AG04449 (cell line): ENCODE data around the gene PIP5K1B.

Experiments used
- CTCF ChIA-PET: fragments of 350-600 bp; formaldehyde crosslinking; extraction: SDS; loops from one replicate; lab custom pipeline; 2021; ENCODE audit warnings: antibody characterized with exemption; lab: Yijun Ruan, JAX
- POLR2A ChIA-PET: fragments of 400-600, 350-600 bp; formaldehyde crosslinking; extraction: SDS; loops from one replicate; lab custom pipeline; 2020; ENCODE audit warnings: antibody characterized with exemption, inconsistent platforms; lab: Yijun Ruan, JAX
- DNase-seq: peaks from one replicate; pipeline ENCODE4 v3.0.0-alpha.2; 2010; ENCODE audit warnings: low read depth, low spot score
- H3K4me3 ChIP-seq: 2 replicates; pipeline ENCODE4 v1.5.1; 2011; ENCODE audit warnings: low read depth, mild to moderate bottlenecking, control low read depth, low read length
- TF ChIP-seq, protein P1 (sequence below): IDR thresholded peaks from one replicate; pipeline ENCODE4 v1.5.1; 2011; ENCODE audit warnings: mild to moderate bottlenecking, moderate library complexity, low read length, control low read depth, inconsistent platforms; ENCODE audit not compliant: insufficient read depth; ENCODE audit errors: missing control alignments

Gene PIP5K1B

DNA sequence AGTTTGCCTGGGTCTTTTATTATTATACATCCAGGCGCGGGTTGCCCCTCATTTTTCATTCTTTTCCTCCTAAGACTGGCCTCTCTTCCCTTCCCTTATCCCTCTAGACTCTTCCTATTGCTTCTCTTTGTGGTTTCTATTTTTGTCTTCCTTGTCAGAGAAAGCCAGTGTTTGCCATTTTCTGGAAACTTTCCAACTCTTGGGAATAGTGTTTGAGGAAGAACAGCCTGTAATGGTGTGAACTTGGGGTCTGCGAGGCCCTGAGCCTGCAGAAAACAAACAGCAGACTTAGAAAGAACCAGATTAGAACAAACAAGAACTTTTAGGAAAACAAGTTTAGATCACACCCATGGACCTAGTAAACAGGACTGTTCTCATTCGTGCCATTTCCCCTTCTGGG lies 293.3 kb downstream of the PIP5K1B start:
- TF ChIP-seq, protein P1, sequence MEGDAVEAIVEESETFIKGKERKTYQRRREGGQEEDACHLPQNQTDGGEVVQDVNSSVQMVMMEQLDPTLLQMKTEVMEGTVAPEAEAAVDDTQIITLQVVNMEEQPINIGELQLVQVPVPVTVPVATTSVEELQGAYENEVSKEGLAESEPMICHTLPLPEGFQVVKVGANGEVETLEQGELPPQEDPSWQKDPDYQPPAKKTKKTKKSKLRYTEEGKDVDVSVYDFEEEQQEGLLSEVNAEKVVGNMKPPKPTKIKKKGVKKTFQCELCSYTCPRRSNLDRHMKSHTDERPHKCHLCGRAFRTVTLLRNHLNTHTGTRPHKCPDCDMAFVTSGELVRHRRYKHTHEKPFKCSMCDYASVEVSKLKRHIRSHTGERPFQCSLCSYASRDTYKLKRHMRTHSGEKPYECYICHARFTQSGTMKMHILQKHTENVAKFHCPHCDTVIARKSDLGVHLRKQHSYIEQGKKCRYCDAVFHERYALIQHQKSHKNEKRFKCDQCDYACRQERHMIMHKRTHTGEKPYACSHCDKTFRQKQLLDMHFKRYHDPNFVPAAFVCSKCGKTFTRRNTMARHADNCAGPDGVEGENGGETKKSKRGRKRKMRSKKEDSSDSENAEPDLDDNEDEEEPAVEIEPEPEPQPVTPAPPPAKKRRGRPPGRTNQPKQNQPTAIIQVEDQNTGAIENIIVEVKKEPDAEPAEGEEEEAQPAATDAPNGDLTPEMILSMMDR = no peak
- ChIA-PET CTCF (interaction anchor here (1.0 to 2.2 kb wide), 4 partner anchors 31 to 416 kb away, joined by 3 to 6 read pairs (median 4); no protein-coding TSS in a partner anchor), POLR2A (no interaction called here)
- H3K4me3 ChIP-seq = no peak overlapping the region
- no peak for DNase-seq

DNA sequence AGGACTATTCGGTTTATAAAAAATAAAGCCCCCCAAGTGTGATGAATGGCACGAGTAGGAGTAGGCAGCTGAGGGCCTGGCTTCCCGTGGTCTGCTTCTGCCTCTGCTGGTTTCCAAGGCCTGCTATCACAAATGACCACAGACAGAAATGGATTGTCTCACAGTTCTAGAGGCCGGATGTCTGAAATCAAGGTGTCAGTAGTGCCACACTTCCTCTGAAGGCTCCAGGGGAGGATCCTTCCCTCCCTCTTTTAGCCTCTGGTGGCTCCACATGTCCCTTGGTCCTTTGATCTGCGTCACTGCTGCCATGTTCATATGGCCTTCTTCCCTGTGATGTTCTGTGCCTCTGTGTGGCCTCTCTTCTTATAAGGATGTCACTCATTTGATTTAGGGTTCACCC lies 293.8 kb downstream of the PIP5K1B start:
- POLR2A ChIA-PET = no interaction called here
- no peak overlapping the region for H3K4me3 ChIP-seq
- TF ChIP-seq, protein P1 = no peak
- CTCF ChIA-PET = interaction anchor here (0.8 to 2.2 kb wide), 8 partner anchors 8 to 416 kb away, joined by 3 to 22 read pairs (median 5); no protein-coding TSS in a partner anchor
- no peak for DNase-seq

DNA sequence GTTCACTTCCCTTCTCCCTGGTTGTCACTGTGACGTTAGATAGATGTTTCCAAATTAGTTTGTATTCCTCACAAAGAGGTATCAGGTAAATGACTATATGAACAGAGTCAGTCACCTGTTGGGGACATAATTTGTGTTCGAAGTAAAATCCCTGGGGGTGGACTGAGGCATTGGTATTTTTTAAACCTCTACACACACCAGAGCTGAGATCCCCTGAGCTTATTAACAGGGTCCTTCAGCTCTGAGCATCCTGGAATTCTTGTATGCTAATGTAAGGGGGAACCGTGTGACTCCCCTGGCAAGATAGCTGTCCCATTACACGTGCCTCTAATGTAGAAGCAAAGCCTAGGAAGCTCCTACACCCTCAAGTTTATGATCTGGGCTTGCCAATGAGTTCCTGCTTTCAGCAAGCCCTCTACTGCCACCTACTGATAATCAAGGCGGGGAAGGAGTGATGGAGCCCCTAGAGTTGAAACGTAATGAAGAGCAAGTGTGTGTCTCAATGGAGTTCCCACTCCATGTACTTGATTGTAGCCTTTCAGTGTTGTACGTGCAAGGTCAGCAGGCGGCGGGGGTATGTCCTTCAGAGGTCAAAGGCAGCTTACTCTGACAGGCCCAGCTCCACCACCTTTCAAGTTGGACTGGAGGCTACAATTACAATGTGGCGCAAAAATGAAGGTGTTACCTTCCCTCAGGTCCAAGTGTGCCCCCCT lies 294.5 kb downstream of the PIP5K1B start:
- ChIA-PET CTCF (interaction anchor here (0.6 to 1.8 kb wide), 13 partner anchors 9 to 416 kb away, joined by 3 to 22 read pairs (median 3); no protein-coding TSS in a partner anchor), POLR2A (no interaction called here)
- H3K4me3 ChIP-seq = no peak overlapping the region
- TF ChIP-seq, protein P1 = peak; percentile 82
- DNase-seq = peak; percentile 12

DNA sequence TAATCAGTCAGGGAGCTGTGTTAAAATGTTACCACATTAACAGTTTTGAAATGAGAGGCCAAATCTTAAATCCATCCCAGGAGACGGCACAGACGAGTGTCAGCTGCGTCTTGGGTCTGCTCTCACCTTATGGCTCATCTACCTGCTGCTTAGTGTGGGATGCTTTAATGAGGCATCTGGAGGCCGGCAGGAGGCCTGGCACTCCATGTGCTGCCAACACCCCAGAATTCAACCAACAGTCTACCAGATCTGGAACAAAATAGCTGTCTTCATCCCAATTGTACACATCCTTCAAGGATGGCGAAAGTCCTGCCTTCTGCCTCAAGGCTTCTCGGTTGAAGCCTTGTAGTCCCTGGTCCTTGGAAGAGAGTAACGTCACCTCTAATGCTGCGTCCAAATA lies 296.9 kb downstream of the PIP5K1B start:
- CTCF ChIA-PET = interaction anchor here (1.1 to 2.1 kb wide), 3 partner anchors 8 to 418 kb away, joined by 4 to 16 read pairs (median 5); no protein-coding TSS in a partner anchor
- POLR2A ChIA-PET = interaction anchor here (0.5 kb wide), 1 partner anchor 417 kb away, joined by 3 read pairs; no protein-coding TSS in a partner anchor
- TF ChIP-seq, protein P1 = no peak
- H3K4me3 ChIP-seq = no peak overlapping the region
- no peak for DNase-seq

DNA sequence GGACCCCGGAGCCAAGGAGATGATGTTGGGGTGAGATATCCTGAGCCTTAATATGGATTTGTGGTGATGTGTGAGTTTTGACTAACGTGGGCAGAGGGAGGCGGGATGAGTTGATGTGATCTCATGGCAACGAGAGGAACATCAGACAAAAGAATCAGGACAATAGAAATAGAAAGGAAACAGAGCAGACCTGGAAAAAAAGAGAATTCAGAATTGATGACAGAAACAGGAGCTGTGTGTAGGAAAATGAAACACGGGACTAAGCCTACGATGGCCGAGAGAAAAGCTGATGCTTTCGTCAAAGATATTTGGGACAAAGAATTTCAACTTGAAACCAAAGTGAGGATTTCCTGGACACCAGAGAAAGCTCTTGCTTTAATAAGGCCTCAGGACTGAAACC lies 298.0 kb downstream of the PIP5K1B start:
- POLR2A ChIA-PET = interaction anchor here (0.7 kb wide), 1 partner anchor 56 kb away, joined by 3 read pairs; no protein-coding TSS in a partner anchor
- DNase-seq = no peak
- TF ChIP-seq, protein P1 = no peak
- no peak overlapping the region for H3K4me3 ChIP-seq
- CTCF ChIA-PET = interaction anchor here (1.1 to 2.1 kb wide), 3 partner anchors 9 to 420 kb away, joined by 4 to 16 read pairs (median 5); no protein-coding TSS in a partner anchor

DNA sequence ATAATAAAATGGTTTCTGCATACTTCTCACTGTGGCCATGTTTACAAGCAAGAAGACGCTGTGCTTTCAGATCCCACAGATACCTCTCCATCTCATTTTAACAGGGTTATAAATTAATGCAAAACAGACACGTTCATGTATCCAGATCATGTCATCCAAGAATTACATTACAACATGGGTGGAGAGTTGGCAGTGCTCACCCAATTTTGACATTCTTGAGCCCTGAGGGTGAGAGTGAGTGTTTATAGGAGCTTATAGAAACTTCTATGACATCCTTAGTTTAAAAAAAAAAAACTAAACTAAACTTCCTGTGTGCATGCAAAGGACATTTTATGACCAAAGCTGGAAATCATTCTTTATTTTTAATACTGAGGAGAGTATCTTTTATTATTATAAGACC lies 299.8 kb downstream of the PIP5K1B start:
- TF ChIP-seq, protein P1 = no peak
- H3K4me3 ChIP-seq = no peak overlapping the region
- ChIA-PET CTCF (interaction anchor here (1.4 to 2.6 kb wide), 3 partner anchors 9 to 421 kb away, joined by 4 to 11 read pairs (median 5); no protein-coding TSS in a partner anchor), POLR2A (no interaction called here)
- DNase-seq = no peak
